ENCODE results near the gene SLC2A9. TPM values are rescaled to one million over a fixed set of nuclear protein-coding genes. Genes with fewer than 3 reads are reported as not detected.

Gene SLC2A9
- total RNA-seq, 1 donor from 2014 or later = 3.2 TPM

GRCh38 chr4:10045481-10045880, 24.2 kb upstream of the SLC2A9 start:
- intact Hi-C loops (cut with micrococcal nuclease) = no loop called here

GRCh38 chr4:10041036-10041435, 19.7 kb upstream of the SLC2A9 start:
- intact Hi-C loops (cut with micrococcal nuclease) = no loop called here

- intact Hi-C loops (cut with micrococcal nuclease) = no loop called here
Measured at GRCh38 chr4:10040049-10040892, 19.0 kb upstream of the SLC2A9 start.

- intact Hi-C loops (cut with micrococcal nuclease) = no loop called here
Measured at GRCh38 chr4:10036807-10037342, 15.6 kb upstream of the SLC2A9 start.

- intact Hi-C loops (cut with micrococcal nuclease) = no loop called here
Measured at GRCh38 chr4:10035130-10035529, 13.8 kb upstream of the SLC2A9 start.

GRCh38 chr4:10034612-10035104, 13.4 kb upstream of the SLC2A9 start:
- intact Hi-C loops (cut with micrococcal nuclease) = no loop called here

GRCh38 chr4:10034136-10034535, 12.8 kb upstream of the SLC2A9 start:
- intact Hi-C loops (cut with micrococcal nuclease) = no loop called here

- intact Hi-C loops (cut with micrococcal nuclease) = no loop called here
Measured at GRCh38 chr4:10033191-10033881, 12.0 kb upstream of the SLC2A9 start.

GRCh38 chr4:10032625-10033024, 11.3 kb upstream of the SLC2A9 start:
- intact Hi-C loops (cut with micrococcal nuclease) = no loop called here

GRCh38 chr4:10031668-10032590, 10.6 kb upstream of the SLC2A9 start:
- intact Hi-C loops (cut with micrococcal nuclease) = no loop called here

GRCh38 chr4:10030972-10031667, 9.8 kb upstream of the SLC2A9 start:
- intact Hi-C loops (cut with micrococcal nuclease) = no loop called here

GRCh38 chr4:10029403-10029802, 8.1 kb upstream of the SLC2A9 start:
- intact Hi-C loops (cut with micrococcal nuclease) = no loop called here

GRCh38 chr4:10028910-10029309, 7.6 kb upstream of the SLC2A9 start:
- intact Hi-C loops (cut with micrococcal nuclease) = no loop called here

- intact Hi-C loops (cut with micrococcal nuclease) = no loop called here
Measured at GRCh38 chr4:10026485-10026884, 5.2 kb upstream of the SLC2A9 start.

- intact Hi-C loops (cut with micrococcal nuclease) = no loop called here
Measured at GRCh38 chr4:10025230-10025806, 4.0 kb upstream of the SLC2A9 start.

- intact Hi-C loops (cut with micrococcal nuclease) = no loop called here
Measured at GRCh38 chr4:10024303-10024702, 3.0 kb upstream of the SLC2A9 start.

GRCh38 chr4:10023806-10024205, 2.5 kb upstream of the SLC2A9 start:
- intact Hi-C loops (cut with micrococcal nuclease) = no loop called here

- intact Hi-C loops (cut with micrococcal nuclease) = no loop called here
Measured at GRCh38 chr4:10023050-10023419, 1.7 kb upstream of the SLC2A9 start.

GRCh38 chr4:10022346-10023049, 1.2 kb upstream of the SLC2A9 start:
- intact Hi-C loops (cut with micrococcal nuclease) = no loop called here

GRCh38 chr4:10021653-10022023, 341 bp upstream of the SLC2A9 start:
- intact Hi-C loops (cut with micrococcal nuclease) = no loop called here
